Calu3 (cell line): ENCODE data around the gene HNRNPL. TPM values are rescaled to one million over a fixed set of nuclear protein-coding genes. Genes with fewer than 3 reads are reported as not detected.
"Not testable (repeated sequence)": the region's sequence is repeated elsewhere in the genome, so short reads cannot be mapped to it uniquely, and the experiment has no call there.

Source experiments
- BruUV-seq: library from RNA; stranded (reverse); fragments of 400-500 nt; replicated peaks from 2 replicates; lab custom pipeline; 2021; lab: Mats Ljungman, UMichigan
- CTCF ChIA-PET: fragments of 300-600 bp; sonication (Branson Sonifier 250); formaldehyde crosslinking; loops from one replicate; lab custom pipeline; 2022; ENCODE audit warnings: antibody characterized with exemption; lab: Charles Lee
- DNase-seq: peaks from one replicate; pipeline ENCODE4 v3.0.0; 2022
- H3K27ac Mint-ChIP-seq: one replicate; pipeline ENCODE4 v1.8.0; 2022; ENCODE audit warnings: mixed read lengths; ENCODE audit not compliant: unreplicated experiment
- H3K27me3 Mint-ChIP-seq: one replicate; pipeline ENCODE4 v1.8.0; 2022; ENCODE audit warnings: mixed read lengths; ENCODE audit not compliant: unreplicated experiment
- H3K36me3 Mint-ChIP-seq: one replicate; pipeline ENCODE4 v1.8.0; 2022; ENCODE audit warnings: mild to moderate bottlenecking, moderate library complexity, mixed read lengths; ENCODE audit not compliant: insufficient read depth, unreplicated experiment
- H3K4me1 Mint-ChIP-seq: one replicate; pipeline ENCODE4 v1.8.0; 2022; ENCODE audit warnings: mild to moderate bottlenecking, low read depth, mixed read lengths; ENCODE audit not compliant: unreplicated experiment
- H3K4me3 Mint-ChIP-seq: one replicate; pipeline ENCODE4 v1.8.0; 2022; ENCODE audit warnings: mild to moderate bottlenecking, low read depth, moderate library complexity, mixed read lengths; ENCODE audit not compliant: unreplicated experiment
- H3K9me3 Mint-ChIP-seq: one replicate; pipeline ENCODE4 v1.8.0; 2022; ENCODE audit warnings: low read depth, mixed read lengths; ENCODE audit not compliant: unreplicated experiment
- intact Hi-C: fragments of 100-400 bp; cut with micrococcal nuclease; formaldehyde crosslinking; loops from one replicate; pipeline ENCODE4 v1.10.0; 2022; ENCODE audit not compliant: unreplicated experiment
- total RNA-seq: library from RNA; stranded (reverse); gene quantifications from 2 replicates; pipeline ENCODE4 v1.2.3, GENCODE V29; 2022
- TF ChIP-seq, protein P1 (sequence below): fragments of 200-600 bp; IDR thresholded peaks from one replicate; pipeline ENCODE4 v1.8.0; 2022; ENCODE audit warnings: antibody characterized with exemption; ENCODE audit not compliant: unreplicated experiment

The HNRNPL gene
- total RNA-seq, 1 experiment from 2014 or later: 408 TPM

GRCh38 chr19:38830039-38830733 is 19.6 kb downstream of the HNRNPL start:
- Mint-ChIP-seq H3K4me3 (peak overlapping the region; percentile 84), H3K4me1 (peaks cover 26% of the 10 kb centered on the region), H3K9me3 (no peaks in the 10 kb centered on the region), H3K27ac (peak overlapping the region; percentile 96), H3K27me3 (no peaks in the 10 kb centered on the region), H3K36me3 (peaks cover 80% of the 10 kb centered on the region)
- CTCF ChIA-PET: interaction anchor here (0.7 kb wide), 1 partner anchor 105 kb away, joined by 4 read pairs; no protein-coding TSS in a partner anchor
- no TSS peak for BruUV-seq
- TF ChIP-seq, protein P1, sequence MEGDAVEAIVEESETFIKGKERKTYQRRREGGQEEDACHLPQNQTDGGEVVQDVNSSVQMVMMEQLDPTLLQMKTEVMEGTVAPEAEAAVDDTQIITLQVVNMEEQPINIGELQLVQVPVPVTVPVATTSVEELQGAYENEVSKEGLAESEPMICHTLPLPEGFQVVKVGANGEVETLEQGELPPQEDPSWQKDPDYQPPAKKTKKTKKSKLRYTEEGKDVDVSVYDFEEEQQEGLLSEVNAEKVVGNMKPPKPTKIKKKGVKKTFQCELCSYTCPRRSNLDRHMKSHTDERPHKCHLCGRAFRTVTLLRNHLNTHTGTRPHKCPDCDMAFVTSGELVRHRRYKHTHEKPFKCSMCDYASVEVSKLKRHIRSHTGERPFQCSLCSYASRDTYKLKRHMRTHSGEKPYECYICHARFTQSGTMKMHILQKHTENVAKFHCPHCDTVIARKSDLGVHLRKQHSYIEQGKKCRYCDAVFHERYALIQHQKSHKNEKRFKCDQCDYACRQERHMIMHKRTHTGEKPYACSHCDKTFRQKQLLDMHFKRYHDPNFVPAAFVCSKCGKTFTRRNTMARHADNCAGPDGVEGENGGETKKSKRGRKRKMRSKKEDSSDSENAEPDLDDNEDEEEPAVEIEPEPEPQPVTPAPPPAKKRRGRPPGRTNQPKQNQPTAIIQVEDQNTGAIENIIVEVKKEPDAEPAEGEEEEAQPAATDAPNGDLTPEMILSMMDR: no peak
- intact Hi-C loops: loop anchor here (5.0 kb wide), 3 partner anchors 68 to 173 kb away; no protein-coding TSS in a partner anchor
- DNase-seq: no peak

DNA sequence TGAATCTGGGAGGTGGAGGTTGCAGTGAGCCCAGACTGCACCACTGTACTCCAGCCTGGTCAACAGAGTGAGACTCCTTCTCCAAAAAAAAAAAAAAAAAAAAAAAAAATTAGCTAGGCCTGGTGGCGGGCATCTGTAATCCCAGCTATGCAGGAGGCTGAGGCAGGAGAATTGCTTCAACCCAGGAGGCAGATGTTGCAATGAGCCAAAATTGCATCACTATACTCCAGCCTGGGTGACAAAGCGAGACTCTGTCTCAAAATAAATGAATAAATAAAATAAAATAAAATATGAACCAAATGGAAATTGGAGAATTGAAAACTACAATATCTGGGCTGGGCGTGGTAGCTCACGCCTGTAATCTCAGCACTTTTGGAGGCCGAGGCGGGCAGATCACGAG is 20.6 kb downstream of the HNRNPL start:
- peaks cover 77% of the 10 kb centered on the region for H3K36me3 Mint-ChIP-seq
- H3K27ac Mint-ChIP-seq, H3K4me3 Mint-ChIP-seq, DNase-seq, intact Hi-C loops, H3K27me3 Mint-ChIP-seq, BruUV-seq, H3K9me3 Mint-ChIP-seq: not testable (repeated sequence)
- CTCF ChIA-PET: interaction anchor here (0.6 to 0.7 kb wide), 5 partner anchors 35 to 561 kb away, joined by 3 to 6 read pairs (median 4); no protein-coding TSS in a partner anchor
- peaks cover 26% of the 10 kb centered on the region for H3K4me1 Mint-ChIP-seq

DNA sequence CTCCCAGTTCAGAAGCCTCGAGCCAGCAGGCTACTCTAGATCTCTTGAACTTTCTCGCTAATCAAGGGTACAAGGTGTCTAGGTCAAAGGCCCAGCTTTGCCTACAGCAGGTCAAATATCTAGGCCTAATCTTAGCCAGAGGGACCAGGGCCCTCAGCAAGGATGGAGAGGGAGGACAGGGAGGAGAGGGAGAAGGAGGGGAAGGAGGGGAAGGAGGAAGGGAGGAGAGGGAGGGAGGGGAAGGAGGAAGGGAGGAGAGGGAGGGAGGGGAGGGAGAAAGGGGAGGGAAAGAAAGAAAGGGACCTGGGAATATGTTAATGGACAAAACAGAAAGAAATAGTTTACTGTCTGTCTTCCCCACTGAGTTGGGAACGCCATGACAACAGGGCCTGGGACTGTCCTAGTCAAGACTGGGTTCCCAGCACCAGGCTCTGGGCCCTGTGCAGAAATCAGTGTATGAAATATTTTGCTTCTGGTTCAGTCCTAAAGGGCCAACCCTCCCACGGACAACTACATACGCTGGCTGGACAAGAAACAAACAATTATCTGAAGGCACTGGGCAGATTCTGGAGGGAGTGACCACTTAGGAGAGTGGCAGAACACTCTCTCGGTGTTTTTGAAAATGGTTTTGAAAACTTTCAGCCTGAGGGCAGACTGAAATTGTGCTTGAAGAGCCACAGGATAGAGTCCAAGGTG is 22.8 kb downstream of the HNRNPL start:
- H3K27ac Mint-ChIP-seq: no peak overlapping the region

GRCh38 chr19:38825936-38826335 is 23.9 kb downstream of the HNRNPL start:
- DNase-seq, H3K27ac Mint-ChIP-seq, H3K9me3 Mint-ChIP-seq, CTCF ChIA-PET, intact Hi-C loops, H3K27me3 Mint-ChIP-seq, H3K4me3 Mint-ChIP-seq, BruUV-seq: not testable (repeated sequence)
- Mint-ChIP-seq H3K4me1 (peaks cover 13% of the 10 kb centered on the region), H3K36me3 (peaks cover 55% of the 10 kb centered on the region)

More for the DNA sequence above, 22.8 kb downstream of the HNRNPL start:
- no TSS peak for BruUV-seq
- DNase-seq: no peak
- Mint-ChIP-seq H3K4me1 (peaks cover 20% of the 10 kb centered on the region), H3K4me3 (no peak overlapping the region), H3K27me3 (no peaks in the 10 kb centered on the region), H3K9me3 (no peaks in the 10 kb centered on the region), H3K36me3 (peaks cover 62% of the 10 kb centered on the region)
- CTCF ChIA-PET: interaction anchor here (0.6 kb wide), 2 partner anchors 36 to 877 kb away, joined by 3 to 9 read pairs; no protein-coding TSS in a partner anchor
- TF ChIP-seq, protein P1: no peak
- intact Hi-C loops: no loop called here

DNA sequence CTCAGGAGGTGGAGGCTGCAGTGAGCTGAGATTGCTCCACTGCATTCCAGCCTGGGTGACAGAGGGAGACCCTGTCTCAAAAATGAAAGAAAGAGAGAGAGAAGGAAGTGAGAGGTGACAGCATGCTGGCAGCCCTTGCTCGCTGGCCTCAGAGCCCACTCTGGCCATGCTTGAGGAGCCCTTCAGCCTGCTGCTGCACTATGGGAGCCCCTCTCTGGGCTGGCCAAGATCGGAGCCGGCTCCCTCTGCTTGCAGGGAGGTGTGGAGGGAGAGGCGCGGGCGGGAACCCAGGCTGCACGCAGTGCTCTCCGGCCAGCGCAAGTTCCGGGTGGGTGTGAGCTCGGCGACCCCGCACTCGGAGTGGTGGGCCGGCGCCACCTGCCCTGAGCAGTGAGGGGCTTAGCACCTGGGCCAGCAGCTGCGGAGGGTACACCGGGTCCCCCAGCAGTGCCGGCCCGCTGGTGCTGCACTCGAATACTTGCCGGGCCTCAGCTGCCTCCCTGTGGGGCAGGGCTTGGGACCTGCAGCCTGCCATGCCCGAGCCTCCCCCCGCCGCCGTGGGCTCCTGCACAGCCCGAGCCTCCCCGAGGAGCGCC is 28.5 kb downstream of the HNRNPL start:
- H3K4me3 Mint-ChIP-seq, H3K27me3 Mint-ChIP-seq, BruUV-seq, H3K9me3 Mint-ChIP-seq, intact Hi-C loops, H3K27ac Mint-ChIP-seq, DNase-seq: not testable (repeated sequence)
- Mint-ChIP-seq H3K36me3 (peaks cover 50% of the 10 kb centered on the region), H3K4me1 (peaks cover 26% of the 10 kb centered on the region)
- CTCF ChIA-PET: interaction anchor here (0.5 to 1.7 kb wide), 2 partner anchors 10 to 30 kb away, joined by 4 read pairs; partner anchors contain the start of gene ECH1
